ENCODE data around the gene IDI2.
"Not testable (repeated sequence)": the region's sequence is repeated elsewhere in the genome, so short reads cannot be mapped to it uniquely, and the experiment has no call there.

Gene IDI2

GRCh38 chr10:1045415-1045814, 19.8 kb upstream of the IDI2 start:
- DNase-seq = no peak

- DNase-seq = no peak
Observed at GRCh38 chr10:1044964-1045363, 19.3 kb upstream of the IDI2 start.

GRCh38 chr10:1044146-1044545, 18.5 kb upstream of the IDI2 start:
- no peak for DNase-seq

GRCh38 chr10:1043532-1043995, 17.9 kb upstream of the IDI2 start:
- peak; percentile 52 for DNase-seq

- DNase-seq = no peak
Observed at GRCh38 chr10:1041514-1041913, 15.9 kb upstream of the IDI2 start.

GRCh38 chr10:1040133-1040532, 14.5 kb upstream of the IDI2 start:
- no peak for DNase-seq

GRCh38 chr10:1038769-1039168, 13.1 kb upstream of the IDI2 start:
- DNase-seq = not testable (repeated sequence)

- DNase-seq = no peak
Observed at GRCh38 chr10:1037098-1037497, 11.4 kb upstream of the IDI2 start.

GRCh38 chr10:1036341-1036791, 10.7 kb upstream of the IDI2 start:
- no peak for DNase-seq

GRCh38 chr10:1035201-1035600, 9.5 kb upstream of the IDI2 start:
- no peak for DNase-seq

- DNase-seq = no peak
Observed at GRCh38 chr10:1034758-1035157, 9.1 kb upstream of the IDI2 start.

GRCh38 chr10:1033601-1034000, 7.9 kb upstream of the IDI2 start:
- DNase-seq = no peak

- no peak for DNase-seq
Observed at GRCh38 chr10:1029838-1030237, 4.2 kb upstream of the IDI2 start.

- no peak for DNase-seq
Observed at GRCh38 chr10:1026578-1026977, 919 bp upstream of the IDI2 start.

- no peak for DNase-seq
Observed at GRCh38 chr10:1024103-1024502, 1.6 kb downstream of the IDI2 start.

- no peak for DNase-seq
Observed at GRCh38 chr10:1022413-1022812, 3.2 kb downstream of the IDI2 start.

- DNase-seq = no peak
Observed at GRCh38 chr10:1020958-1021357, 4.7 kb downstream of the IDI2 start.

GRCh38 chr10:1020460-1020859, 5.2 kb downstream of the IDI2 start:
- DNase-seq = no peak

GRCh38 chr10:1019362-1019761, 6.3 kb downstream of the IDI2 start:
- DNase-seq = no peak

- no peak for DNase-seq
Observed at GRCh38 chr10:1015688-1016087, 10.0 kb downstream of the IDI2 start.

GRCh38 chr10:1011696-1012095, 14.0 kb downstream of the IDI2 start:
- DNase-seq = no peak

GRCh38 chr10:1010703-1011102, 15.0 kb downstream of the IDI2 start:
- DNase-seq = no peak

GRCh38 chr10:1009947-1010346, 15.7 kb downstream of the IDI2 start:
- DNase-seq = not testable (repeated sequence)

GRCh38 chr10:1009071-1009494, 16.6 kb downstream of the IDI2 start:
- no peak for DNase-seq

- no peak for DNase-seq
Observed at GRCh38 chr10:1007583-1007982, 18.1 kb downstream of the IDI2 start.

GRCh38 chr10:1006573-1006972, 19.1 kb downstream of the IDI2 start:
- no peak for DNase-seq

Measured in inflammatory macrophage treated with lipopolysaccharide for 4 hours (primary cell).